Activated T-cell treated with anti-CD3 and anti-CD28 coated beads, Interleukin-2, amount 50 U/mL, for 4 hours (primary cell): ENCODE data around the gene DDX46. TPM values are rescaled to one million over a fixed set of nuclear protein-coding genes. Genes with fewer than 3 reads are reported as not detected.

Source experiments
- total RNA-seq, 3 donors: library from RNA; stranded (reverse); gene quantifications; one replicate each; pipeline ENCODE4 v1.2.1, GENCODE V29; 2021

Gene DDX46
- total RNA-seq, 3 donors from 2014 or later: 70.9 to 80.8 (median 72.2) TPM

Other genes starting within 250 kb of the DDX46 start
- gene JADE2, start 233.1 kb upstream of the DDX46 start, total RNA-seq: 10 to 100 TPM; 73.6 to 83.6 (median 76.8) TPM
- 10 to 100 TPM; 57.4 to 63.7 (median 58.3) TPM for gene SAR1B, start 126.0 kb upstream of the DDX46 start, total RNA-seq
- 10 to 100 TPM; 27.2 to 30.0 (median 28.3) TPM for gene SEC24A, start 110.0 kb upstream of the DDX46 start, total RNA-seq
- 10 to 100 TPM; 21.7 to 24.5 (median 23.1) TPM for gene CAMLG, start 20.2 kb upstream of the DDX46 start, total RNA-seq
- 10 to 100 TPM; 19.2 to 25.4 (median 23.7) TPM for gene C5orf24, start 87.2 kb downstream of the DDX46 start, total RNA-seq
- 10 to 100 TPM; 39.5 to 47.4 (median 40.1) TPM for gene TXNDC15, start 115.6 kb downstream of the DDX46 start, total RNA-seq
- gene PCBD2, start 146.4 kb downstream of the DDX46 start, total RNA-seq: 1 to 10 TPM; 5.5 to 8.0 (median 6.6) TPM
- under 1 TPM; 0.16 to 0.63 (median 0.38) TPM for gene CATSPER3, start 209.1 kb downstream of the DDX46 start, total RNA-seq